Raji (cell line): Measurements from ENCODE around the gene RPS15.

ENCODE experiments used
- POLR2A ChIP-seq: IDR thresholded peaks from 2 replicates; pipeline ENCODE4 v1.6.1; 2011; ENCODE audit warnings: low read depth, low read length, control low read depth; ENCODE audit not compliant: insufficient read depth

The RPS15 gene

DNA sequence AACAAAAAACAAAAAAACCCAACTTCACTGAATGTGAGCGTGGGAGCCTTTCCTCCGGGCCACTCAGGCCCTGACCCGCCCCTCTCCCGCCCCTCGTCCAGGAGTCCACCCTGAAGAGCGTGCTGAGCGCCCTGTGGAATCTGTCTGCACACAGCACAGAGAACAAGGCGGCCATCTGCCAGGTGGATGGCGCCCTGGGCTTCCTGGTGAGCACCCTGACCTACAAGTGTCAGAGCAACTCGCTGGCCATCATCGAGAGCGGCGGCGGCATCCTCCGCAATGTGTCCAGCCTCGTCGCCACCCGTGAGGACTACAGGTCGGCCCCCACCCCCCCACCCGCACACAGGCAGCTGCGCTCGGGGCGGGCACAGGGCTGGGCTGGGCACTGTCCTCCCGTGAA lies 23.7 kb downstream of the RPS15 start:
- TF ChIP-seq POLR2A: no peak

DNA sequence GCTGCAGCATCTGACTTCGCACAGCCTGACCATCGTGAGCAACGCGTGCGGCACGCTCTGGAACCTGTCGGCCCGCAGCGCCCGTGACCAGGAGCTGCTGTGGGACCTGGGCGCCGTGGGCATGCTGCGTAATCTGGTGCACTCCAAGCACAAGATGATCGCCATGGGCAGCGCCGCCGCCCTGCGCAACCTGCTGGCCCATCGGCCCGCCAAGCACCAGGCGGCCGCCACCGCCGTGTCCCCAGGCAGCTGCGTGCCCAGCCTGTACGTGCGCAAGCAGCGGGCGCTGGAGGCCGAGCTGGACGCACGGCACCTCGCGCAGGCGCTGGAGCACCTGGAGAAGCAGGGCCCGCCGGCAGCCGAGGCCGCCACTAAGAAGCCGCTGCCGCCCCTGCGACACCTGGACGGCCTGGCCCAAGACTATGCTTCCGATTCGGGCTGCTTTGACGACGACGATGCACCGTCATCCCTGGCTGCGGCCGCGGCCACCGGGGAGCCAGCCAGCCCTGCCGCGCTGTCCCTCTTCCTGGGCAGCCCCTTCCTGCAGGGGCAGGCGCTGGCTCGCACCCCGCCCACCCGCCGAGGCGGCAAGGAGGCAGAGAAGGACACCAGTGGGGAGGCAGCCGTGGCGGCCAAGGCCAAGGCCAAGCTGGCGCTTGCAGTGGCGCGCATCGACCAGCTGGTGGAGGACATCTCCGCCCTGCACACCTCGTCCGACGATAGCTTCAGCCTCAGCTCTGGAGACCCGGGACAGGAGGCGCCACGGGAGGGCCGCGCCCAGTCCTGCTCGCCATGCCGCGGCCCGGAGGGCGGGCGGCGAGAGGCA lies 27.2 kb downstream of the RPS15 start:
- TF ChIP-seq POLR2A: no peak

DNA sequence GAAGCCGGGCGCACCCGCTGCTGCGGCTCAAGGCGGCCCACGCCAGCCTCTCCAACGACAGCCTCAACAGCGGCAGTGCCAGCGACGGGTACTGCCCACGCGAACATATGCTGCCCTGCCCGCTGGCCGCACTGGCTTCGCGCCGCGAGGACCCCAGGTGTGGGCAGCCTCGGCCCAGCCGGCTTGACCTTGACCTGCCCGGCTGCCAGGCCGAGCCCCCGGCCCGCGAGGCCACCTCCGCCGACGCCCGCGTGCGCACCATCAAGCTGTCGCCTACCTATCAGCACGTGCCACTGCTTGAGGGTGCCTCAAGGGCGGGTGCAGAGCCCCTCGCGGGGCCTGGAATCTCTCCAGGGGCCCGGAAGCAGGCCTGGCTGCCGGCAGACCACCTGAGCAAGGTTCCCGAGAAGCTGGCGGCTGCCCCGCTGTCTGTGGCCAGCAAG lies 27.8 kb downstream of the RPS15 start:
- no peak for TF ChIP-seq POLR2A

DNA sequence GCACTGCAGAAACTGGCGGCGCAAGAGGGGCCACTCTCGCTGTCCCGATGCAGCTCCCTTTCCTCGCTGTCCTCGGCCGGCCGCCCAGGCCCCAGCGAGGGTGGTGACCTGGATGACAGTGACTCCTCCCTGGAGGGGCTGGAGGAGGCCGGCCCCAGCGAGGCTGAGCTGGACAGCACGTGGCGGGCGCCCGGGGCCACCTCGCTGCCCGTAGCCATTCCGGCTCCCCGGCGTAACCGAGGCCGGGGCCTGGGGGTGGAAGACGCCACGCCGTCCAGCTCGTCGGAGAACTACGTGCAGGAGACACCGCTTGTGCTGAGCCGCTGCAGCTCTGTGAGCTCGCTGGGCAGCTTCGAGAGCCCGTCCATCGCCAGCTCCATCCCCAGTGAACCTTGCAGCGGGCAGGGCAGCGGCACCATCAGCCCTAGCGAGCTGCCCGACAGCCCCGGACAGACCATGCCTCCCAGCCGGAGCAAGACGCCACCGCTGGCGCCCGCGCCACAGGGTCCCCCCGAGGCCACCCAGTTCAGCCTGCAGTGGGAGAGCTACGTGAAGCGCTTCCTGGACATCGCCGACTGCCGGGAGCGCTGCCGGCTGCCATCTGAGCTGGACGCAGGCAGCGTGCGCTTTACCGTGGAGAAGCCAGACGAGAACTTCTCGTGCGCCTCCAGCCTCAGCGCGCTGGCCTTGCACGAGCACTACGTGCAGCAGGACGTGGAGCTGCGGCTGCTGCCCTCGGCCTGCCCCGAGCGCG lies 28.4 kb downstream of the RPS15 start:
- TF ChIP-seq POLR2A: no peak

DNA sequence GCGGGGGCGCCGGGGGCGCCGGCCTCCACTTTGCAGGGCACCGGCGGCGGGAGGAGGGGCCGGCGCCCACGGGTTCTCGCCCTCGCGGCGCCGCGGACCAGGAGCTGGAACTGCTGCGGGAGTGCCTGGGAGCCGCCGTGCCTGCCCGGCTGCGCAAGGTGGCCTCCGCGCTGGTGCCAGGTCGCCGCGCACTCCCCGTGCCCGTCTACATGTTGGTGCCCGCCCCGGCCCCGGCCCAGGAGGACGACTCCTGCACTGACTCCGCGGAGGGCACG lies 29.0 kb downstream of the RPS15 start:
- no peak for TF ChIP-seq POLR2A

DNA sequence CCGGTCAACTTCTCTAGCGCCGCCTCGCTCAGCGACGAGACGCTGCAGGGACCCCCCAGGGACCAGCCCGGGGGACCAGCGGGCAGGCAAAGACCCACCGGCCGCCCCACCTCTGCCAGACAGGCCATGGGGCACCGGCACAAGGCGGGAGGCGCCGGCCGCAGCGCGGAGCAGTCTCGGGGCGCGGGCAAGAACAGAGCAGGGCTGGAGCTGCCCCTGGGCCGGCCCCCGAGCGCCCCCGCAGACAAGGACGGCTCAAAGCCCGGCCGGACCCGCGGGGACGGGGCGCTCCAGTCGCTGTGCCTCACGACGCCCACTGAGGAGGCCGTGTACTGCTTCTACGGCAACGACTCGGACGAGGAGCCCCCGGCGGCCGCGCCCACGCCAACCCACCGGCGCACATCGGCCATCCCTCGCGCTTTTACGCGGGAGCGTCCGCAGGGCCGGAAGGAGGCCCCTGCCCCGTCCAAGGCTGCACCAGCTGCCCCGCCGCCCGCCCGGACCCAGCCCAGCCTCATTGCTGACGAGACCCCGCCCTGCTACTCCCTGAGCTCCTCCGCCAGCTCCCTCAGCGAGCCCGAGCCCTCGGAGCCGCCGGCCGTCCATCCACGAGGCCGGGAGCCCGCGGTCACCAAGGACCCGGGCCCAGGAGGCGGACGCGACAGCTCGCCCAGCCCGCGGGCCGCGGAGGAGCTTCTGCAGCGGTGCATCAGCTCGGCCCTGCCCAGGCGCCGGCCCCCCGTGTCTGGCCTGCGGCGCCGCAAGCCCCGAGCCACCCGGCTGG lies 29.5 kb downstream of the RPS15 start:
- no peak for TF ChIP-seq POLR2A

DNA sequence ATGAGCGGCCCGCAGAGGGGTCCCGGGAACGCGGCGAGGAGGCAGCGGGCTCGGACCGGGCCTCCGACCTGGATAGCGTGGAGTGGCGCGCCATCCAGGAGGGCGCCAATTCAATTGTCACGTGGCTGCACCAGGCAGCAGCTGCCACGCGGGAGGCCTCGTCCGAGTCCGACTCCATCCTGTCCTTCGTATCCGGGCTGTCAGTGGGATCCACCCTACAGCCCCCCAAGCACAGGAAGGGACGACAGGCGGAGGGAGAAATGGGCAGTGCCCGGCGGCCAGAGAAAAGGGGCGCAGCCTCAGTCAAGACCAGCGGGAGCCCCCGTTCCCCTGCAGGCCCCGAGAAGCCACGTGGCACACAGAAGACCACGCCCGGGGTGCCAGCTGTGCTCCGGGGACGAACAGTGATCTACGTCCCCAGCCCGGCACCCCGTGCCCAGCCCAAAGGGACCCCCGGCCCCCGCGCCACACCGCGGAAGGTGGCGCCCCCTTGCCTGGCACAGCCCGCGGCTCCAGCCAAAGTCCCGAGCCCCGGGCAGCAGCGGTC lies 30.2 kb downstream of the RPS15 start:
- no peak for TF ChIP-seq POLR2A

DNA sequence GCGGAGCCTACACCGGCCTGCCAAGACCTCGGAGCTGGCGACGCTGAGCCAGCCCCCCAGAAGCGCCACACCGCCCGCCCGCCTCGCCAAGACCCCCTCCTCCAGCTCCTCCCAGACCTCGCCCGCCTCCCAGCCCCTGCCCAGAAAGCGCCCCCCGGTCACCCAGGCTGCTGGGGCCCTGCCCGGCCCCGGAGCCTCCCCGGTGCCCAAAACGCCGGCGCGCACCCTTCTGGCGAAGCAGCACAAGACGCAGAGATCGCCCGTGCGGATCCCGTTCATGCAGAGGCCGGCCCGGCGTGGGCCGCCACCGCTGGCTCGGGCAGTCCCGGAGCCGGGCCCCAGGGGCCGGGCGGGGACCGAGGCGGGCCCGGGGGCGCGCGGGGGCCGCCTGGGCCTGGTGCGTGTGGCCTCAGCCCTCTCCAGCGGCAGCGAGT lies 30.6 kb downstream of the RPS15 start:
- no peak for TF ChIP-seq POLR2A

DNA sequence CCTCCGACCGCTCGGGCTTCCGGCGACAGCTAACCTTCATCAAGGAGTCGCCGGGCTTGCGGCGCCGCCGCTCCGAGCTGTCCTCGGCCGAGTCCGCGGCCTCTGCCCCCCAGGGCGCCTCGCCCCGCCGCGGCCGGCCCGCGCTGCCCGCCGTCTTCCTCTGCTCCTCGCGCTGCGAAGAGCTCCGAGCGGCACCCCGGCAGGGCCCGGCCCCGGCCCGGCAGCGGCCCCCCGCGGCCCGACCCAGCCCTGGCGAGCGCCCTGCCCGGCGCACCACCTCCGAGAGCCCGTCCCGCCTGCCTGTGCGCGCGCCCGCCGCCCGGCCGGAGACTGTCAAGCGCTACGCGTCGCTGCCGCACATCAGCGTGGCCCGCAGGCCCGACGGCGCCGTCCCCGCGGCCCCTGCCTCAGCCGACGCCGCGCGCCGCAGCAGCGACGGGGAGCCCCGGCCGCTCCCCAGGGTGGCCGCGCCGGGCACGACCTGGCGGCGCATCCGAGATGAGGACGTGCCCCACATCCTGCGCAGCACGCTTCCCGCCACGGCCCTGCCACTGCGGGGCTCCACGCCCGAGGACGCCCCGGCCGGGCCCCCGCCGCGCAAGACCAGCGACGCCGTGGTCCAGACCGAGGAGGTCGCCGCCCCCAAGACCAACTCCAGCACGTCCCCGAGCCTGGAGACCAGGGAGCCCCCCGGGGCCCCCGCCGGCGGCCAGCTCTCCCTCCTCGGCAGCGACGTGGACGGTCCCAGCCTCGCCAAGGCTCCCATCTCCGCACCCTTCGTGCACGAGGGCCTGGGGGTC lies 31.3 kb downstream of the RPS15 start:
- TF ChIP-seq POLR2A: no peak

DNA sequence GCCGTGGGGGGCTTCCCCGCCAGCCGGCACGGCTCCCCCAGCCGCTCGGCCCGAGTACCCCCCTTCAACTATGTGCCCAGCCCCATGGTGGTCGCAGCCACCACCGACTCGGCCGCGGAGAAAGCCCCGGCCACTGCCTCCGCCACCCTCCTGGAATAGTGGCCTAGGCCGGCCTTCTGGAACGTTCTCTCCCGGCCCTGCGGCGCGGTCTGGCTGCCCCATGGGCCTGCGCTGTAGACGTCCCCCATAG lies 31.8 kb downstream of the RPS15 start:
- no peak for TF ChIP-seq POLR2A

DNA sequence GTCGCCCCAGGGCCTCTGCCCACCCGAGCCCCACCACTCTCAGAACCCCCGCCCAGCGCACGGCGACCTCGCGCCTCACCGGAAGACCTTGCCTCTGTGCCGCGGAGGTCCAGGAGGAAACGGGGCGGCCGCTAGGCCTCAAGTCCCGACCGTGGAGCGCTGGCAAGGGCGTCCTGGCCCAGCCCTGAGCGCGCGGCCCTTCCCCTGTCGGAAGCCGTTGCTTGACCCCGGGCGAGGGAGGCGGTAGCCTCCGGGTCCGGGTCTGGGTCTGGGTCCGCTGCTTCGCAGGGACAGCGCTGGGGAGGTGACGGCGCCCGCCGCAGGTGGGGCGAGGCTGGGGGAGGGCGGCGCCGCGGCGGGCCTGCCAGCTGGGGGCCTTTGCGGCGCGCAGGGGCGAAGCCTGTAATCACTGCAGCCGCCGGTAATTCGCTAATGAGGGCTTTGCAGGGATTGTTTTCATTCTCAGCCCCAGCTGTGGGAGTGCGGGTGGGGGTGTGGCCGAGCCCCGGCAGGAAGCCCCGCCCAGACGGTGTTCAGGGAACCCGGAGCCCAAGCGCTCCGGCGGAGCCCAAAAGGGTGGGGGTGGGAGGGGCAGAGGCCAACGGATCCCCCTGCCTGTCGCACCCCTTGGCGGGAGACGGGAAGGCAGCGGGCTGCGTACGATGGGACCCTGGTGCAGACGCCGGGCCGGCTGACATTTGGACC lies 32.3 kb downstream of the RPS15 start:
- no peak for TF ChIP-seq POLR2A

DNA sequence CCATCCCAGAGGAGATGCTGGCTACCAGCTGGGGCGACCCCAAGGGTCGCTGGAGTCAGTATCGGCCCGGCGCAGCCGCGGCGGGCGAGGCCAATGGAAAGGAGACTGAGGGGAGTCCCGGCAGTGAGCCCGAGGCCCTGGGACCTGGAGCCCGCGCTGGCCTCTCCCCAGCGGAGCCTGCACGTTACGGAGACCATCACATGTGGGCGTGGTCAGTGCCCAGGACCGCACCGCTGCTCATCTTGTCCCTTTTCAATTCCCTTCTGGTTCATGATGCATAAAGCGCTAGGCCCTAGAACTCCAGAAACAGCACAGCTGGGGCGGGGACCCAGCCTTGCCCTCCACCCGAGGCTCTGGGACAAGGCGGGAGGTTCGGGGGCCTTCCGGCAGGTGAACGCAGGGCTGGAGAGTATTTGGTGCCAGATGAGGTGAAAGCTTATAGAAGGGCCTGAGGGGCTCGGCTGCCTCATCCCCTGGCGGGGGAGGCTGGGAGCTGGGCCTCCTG lies 32.9 kb downstream of the RPS15 start:
- TF ChIP-seq POLR2A: no peak

DNA sequence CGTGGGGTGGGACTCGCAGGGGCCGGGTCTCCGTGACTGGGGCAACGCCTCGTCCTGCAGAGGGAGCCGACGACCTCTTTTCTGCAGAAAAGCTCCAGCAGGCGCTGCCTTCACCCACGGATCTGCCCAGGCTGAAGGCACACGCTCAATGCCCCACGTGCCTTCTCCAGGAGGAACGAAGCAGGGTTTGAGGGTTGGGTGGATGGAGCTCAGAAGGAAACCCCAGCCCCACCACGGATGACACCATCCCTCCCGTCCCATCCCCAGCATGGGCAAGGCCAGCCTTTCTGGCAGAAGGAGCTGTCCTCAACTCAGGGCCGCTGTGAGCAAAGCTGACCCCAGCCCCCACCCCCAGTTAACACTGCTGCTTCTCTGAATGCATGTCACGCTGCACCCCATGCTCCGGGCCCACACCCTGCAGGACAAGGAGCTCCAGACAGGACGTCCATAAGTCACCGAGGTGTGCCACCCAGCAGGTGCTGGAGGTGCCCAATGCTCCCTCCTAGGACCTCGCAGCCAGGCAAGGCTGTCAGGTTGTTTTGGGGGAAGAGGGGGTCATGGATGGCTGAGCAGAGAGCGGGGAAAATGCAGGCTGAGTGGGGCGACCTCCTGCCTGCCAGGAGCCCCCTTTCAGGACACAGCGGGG lies 33.4 kb downstream of the RPS15 start:
- TF ChIP-seq POLR2A: no peak
